HG03469 (cell line): ENCODE data around the gene CGB1.

Experiments
- ATAC-seq: cut with Tn5 transposase; IDR thresholded peaks from one replicate; pipeline ENCODE4 v1.9.1; 2021; ENCODE audit warnings: mild to moderate bottlenecking, moderate library complexity, moderate number of reproducible peaks; ENCODE audit not compliant: unreplicated experiment

The CGB1 gene

GRCh38 chr19:48999481-49000325, 37.0 kb downstream of the CGB1 start:
- ATAC-seq, result no peak

DNA sequence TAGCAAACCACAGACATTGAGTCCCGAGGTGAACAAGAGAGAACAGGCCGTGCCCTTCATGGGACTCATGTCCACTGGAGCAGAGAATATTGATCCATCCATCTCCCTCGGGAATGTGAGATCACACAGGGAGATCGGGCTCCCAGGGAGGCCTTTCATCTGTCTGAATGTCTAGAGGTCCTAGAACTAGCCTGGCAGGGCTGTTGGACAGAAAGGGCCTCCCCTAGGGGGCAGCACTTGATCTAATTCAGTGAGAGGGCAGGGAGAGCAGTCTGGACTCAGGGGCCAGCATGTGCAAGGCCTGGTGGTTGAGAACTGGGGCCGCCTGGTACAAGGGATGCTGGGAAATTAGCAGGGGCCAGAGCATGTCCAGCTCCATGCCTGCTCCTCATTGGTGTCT, 38.7 kb downstream of the CGB1 start:
- ATAC-seq, result no peak

GRCh38 chr19:48994035-48994386, 42.7 kb downstream of the CGB1 start:
- no peak for ATAC-seq

DNA sequence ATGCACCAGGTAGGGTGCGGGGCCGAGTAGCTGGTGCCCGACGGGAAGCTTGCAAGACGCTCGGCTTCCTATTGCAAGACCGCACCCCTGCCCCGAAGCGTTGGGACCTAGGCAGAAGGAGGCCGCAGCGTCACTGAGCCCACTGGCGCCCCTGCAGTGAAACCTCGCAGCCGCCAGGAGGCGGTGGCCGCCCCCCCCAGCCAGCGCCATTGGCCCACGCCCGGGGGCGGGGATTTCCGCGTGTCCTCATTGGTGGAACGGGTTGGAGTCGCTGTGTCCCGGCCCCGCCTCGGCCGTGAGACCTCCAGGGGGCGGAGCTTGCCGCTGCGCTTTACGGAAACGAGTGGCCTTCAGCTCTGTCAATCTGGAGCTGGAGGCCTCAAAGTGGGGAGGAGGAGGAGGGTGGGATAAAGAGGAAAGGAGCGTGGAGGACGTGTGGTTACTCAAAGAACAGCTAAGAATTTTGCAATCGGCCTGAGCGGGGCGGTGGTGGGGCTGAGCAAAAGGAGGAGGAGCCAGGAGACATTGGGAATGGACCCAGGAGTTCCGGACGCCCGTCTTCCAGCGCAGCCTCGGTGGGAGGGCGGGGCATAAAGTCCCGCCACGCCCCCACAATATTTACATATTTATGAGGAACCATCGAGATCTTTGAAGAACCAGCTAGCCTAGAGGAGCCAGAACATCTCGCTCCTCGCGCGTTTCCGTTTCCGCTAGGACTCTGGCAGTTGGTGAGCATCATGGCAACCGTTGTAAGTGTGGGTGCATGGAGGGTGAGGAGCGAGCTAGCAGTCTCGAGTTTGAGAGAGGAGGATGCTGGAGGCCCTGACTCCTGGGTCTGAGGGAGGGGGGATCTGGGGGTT, 43.3 kb downstream of the CGB1 start, which contains the start of the genes GYS1 and RUVBL2:
Gene GYS1, minus strand, starts transcription at position 135 of the 860 bp plus-strand sequence. CDS start 197 bp downstream, outside the sequence.
Gene RUVBL2, plus strand, starts transcription at position 713 of the 860 bp plus-strand sequence. Its CDS starts 25 bp downstream, at position 738.
- peak; percentile 71 for ATAC-seq

DNA sequence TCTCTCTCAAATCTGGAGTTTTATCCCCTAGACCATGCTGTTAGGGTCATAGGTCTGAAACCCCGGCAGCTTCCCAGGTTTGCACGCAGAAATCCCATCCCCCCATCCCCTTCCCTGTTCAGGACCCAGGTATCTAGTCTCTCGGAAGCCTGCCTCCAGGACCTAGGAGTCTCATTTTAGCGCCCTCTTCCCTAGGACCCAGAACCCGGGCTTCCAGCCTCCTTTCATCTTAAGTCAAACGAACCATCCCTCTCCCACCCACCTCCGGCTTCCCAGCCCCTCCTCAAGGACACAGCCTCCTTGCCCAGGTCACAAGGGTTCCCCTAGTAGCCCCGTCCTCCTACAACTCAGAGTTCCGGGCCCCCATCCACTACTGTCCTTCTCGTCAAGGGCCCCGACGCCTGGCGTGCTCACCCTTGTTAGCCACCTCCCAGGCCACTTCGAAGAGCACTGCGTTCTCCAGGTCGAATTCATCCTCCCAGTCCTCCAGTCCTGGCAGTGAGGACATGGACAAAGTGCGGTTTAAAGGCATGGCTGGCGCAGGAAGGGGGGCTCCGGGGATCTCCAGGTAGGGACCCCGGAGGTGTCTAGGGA, 44.0 kb downstream of the CGB1 start:
- no peak for ATAC-seq

DNA sequence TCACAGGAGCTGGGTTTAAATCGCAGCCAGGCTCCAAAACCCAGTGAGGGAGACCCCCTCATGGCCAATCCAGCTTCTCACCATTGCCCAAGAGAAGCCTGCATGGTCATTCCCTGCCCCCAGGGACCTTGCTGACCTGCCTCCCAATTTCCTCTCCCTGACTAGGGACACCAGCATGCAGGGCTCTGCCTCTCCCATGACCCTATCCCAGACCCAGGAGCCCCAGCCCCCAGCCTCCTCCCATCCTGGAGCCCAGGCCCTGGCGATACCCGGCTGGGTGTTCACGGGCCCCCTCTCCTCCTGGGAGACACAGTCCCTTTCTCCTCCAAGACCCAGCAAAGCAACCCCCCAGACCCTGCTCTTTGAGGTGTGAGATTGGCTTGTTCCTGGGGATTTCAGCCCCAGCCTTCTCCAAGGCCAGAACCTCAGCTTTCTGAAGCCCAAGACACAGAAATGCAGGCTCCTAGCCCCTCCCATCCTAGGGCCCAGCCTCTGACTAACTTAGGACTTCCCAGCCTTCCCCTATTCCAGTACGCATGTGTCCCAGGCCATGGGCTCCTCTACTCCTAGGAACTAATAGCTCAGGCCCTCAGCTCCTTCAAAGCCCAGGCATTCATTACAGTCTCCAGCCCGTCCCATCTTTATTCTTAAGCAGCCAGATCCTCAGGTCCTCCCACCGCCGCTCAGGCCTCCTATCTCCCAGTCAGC, 44.7 kb downstream of the CGB1 start:
- ATAC-seq, result no peak

DNA sequence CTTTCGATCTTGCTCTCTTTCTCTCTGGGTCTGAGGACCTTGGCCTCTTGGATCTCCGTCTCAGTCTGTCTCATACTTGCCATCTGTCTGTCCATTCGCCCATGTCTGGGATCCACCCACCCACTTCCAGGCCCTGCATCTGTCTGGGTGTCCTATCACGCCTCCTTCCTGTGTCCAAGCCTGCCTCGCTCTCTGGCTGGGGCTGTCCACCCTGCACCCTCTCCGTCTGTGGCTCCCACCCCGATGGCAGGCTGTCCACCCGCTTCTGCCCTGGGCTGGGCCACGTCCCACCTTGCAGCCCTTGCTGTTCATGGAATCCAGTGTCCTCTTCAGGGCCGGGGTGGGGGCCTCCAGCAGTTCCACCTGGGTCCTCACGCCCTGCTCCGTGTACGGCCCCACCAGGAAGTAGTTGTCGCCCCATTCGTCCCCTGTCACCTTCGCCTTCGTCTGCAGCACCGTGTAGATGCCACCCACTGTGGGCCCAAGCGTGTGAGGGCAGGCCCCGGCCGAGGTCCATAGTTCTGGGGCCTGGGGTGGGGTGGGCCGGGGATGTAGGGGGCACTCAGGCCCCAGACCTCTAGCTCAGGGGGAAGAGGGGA, 45.6 kb downstream of the CGB1 start:
- ATAC-seq, result no peak

- no peak for ATAC-seq
Observed at GRCh38 chr19:48990400-48990799, 46.3 kb downstream of the CGB1 start.

DNA sequence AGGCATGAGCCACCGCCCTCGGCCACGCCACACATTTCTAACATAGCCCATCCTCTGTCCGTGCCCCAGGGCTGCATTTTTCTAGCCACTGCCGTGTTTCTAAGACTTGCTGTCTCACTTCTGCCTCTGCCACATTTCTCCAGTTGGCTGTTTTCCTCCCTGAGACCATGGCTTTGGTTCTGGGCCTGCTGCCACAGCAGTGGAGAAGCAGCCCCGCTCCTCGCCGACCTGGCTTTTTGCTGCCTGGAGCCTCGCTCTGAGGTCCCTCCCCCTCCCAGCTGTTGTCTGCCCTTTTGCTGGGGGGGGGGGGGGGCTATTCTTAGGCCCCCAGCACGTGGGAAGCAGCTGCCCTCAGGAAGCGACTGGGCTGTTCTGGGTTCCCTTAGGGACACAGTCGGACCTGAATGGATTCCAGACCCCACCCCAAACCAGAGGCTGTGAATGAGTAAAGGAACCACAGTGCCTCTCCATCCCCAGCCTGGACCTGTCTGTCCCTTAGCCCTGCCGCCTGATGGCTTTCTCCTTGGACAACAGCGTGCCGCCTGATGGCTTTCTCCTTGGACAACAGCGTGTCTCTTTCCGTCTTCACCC, 46.9 kb downstream of the CGB1 start:
- ATAC-seq, result no peak

DNA sequence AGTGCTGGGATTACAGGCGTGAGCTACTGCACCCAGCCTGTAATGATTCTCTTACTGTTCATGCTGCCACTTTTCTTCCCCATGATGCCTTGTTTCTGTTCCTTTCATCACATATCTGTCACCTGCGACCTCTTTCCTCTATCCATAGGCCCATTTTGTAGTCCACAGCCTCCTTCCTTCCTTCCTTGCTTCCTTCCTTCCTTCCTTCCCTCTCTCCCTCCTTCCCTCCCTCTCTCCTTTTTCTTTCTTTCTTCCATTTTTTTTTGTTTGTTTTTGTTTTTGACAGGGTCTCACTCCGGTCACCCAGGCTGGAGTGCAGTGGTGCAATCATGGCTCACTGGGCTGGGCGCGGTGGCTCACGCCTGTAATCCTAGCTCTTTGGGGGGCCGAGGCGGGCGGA, 47.8 kb downstream of the CGB1 start:
- ATAC-seq, result no peak

DNA sequence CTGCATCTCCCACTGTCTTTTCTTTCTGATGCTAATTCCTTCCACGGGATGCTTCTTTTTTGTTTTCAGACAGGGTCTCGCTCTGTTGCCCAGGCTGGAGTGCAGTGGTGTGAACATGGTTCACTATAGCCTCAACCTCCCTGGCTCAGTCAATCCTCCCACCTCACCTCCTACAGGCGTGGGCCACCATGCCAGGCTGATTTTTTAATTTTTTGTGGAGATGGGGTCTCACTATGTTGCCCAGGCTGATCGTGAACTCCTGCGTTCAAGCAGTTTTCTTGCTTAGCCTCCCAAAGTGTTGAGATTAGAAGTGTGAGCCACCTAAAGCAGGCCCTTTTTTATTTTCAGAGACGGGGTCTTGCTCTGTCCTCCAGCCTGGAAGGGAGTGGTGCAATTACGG, 48.4 kb downstream of the CGB1 start:
- ATAC-seq, result no peak

- no peak for ATAC-seq
Observed at GRCh38 chr19:48987323-48987722, 49.4 kb downstream of the CGB1 start.

- ATAC-seq, result no peak
Observed at GRCh38 chr19:48986211-48986610, 50.5 kb downstream of the CGB1 start.

GRCh38 chr19:48985711-48986110, 51.0 kb downstream of the CGB1 start:
- no peak for ATAC-seq
